Activated naive CD8-positive, alpha-beta T cell treated with anti-CD3 and anti-CD28 coated beads, Interleukin-2, amount 50 U/mL, for 16 hours (primary cell): ENCODE measurements around the gene MAD1L1.
"Not testable (repeated sequence)": the region's sequence is repeated elsewhere in the genome, so short reads cannot be mapped to it uniquely, and the experiment has no call there.

Experiments used
- DNase-seq: peaks from one replicate; pipeline ENCODE4 v3.0.0-alpha.2; 2020; ENCODE audit warnings: low read depth, low spot score

Gene MAD1L1

GRCh38 chr7:1888425-1888824 is 344.3 kb downstream of the MAD1L1 start:
- no peak for DNase-seq

GRCh38 chr7:1887251-1887650 is 345.5 kb downstream of the MAD1L1 start:
- DNase-seq: no peak

- no peak for DNase-seq
Observed at GRCh38 chr7:1886361-1887064, 346.2 kb downstream of the MAD1L1 start.

- DNase-seq: no peak
Observed at GRCh38 chr7:1885465-1886226, 347.1 kb downstream of the MAD1L1 start.

- DNase-seq: no peak
Observed at GRCh38 chr7:1884583-1885350, 348.0 kb downstream of the MAD1L1 start.

GRCh38 chr7:1883834-1884582 is 348.7 kb downstream of the MAD1L1 start:
- no peak for DNase-seq

- DNase-seq: no peak
Observed at GRCh38 chr7:1883031-1883761, 349.5 kb downstream of the MAD1L1 start.

GRCh38 chr7:1882451-1882850 is 350.3 kb downstream of the MAD1L1 start:
- DNase-seq: no peak

- DNase-seq: no peak
Observed at GRCh38 chr7:1881946-1882345, 350.8 kb downstream of the MAD1L1 start.

- DNase-seq: not testable (repeated sequence)
Observed at GRCh38 chr7:1876641-1877040, 356.1 kb downstream of the MAD1L1 start.

GRCh38 chr7:1875392-1876199 is 357.1 kb downstream of the MAD1L1 start:
- DNase-seq: not testable (repeated sequence)

- not testable (repeated sequence) for DNase-seq
Observed at GRCh38 chr7:1874590-1875391, 358.0 kb downstream of the MAD1L1 start.

GRCh38 chr7:1873857-1874589 is 358.7 kb downstream of the MAD1L1 start:
- no peak for DNase-seq

- no peak for DNase-seq
Observed at GRCh38 chr7:1873421-1873820, 359.3 kb downstream of the MAD1L1 start.

- no peak for DNase-seq
Observed at GRCh38 chr7:1873070-1873405, 359.7 kb downstream of the MAD1L1 start.

GRCh38 chr7:1872191-1873069 is 360.3 kb downstream of the MAD1L1 start:
- no peak for DNase-seq

- DNase-seq: no peak
Observed at GRCh38 chr7:1869452-1870130, 363.2 kb downstream of the MAD1L1 start.
